Measurements from ENCODE around the gene TCF15.

Gene TCF15

DNA sequence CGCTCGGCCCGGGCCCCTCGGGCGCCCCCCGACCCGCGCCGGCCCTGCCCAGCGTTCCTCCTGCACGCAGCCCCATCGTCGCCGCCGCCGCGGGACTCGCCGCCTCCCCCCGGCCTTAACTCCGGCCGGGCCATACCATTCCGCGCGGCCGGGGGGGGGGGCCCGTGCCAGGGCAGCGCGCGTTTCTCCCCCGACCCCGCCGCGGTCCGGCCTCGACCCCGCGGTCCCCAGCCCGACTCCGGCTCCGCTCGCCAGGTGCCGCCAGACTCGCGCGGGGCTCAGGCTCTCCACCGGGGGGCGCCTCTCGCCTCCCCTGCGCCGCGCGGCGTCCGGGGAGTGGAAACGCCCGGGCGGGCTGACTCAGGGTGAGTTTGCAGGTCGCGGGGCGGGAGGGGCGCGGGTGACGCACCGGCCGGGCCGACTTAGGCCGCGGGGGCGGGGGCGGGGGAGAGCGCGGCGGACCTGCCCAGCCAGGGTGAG lies 43.0 kb upstream of the TCF15 start, which contains the start of gene SRXN1:
TSS of gene SRXN1 (minus strand) at position 91 of the 480 bp plus-strand sequence. CDS start at position 76, 15 bp downstream.
- peak; percentile 68 for DNase-seq (ENCODE audit: low read depth)
- peak within 1 kb of the TSS; percentile 70 for H3K4me3 ChIP-seq (ENCODE audit: low read length)
- TF ChIP-seq, protein P1, sequence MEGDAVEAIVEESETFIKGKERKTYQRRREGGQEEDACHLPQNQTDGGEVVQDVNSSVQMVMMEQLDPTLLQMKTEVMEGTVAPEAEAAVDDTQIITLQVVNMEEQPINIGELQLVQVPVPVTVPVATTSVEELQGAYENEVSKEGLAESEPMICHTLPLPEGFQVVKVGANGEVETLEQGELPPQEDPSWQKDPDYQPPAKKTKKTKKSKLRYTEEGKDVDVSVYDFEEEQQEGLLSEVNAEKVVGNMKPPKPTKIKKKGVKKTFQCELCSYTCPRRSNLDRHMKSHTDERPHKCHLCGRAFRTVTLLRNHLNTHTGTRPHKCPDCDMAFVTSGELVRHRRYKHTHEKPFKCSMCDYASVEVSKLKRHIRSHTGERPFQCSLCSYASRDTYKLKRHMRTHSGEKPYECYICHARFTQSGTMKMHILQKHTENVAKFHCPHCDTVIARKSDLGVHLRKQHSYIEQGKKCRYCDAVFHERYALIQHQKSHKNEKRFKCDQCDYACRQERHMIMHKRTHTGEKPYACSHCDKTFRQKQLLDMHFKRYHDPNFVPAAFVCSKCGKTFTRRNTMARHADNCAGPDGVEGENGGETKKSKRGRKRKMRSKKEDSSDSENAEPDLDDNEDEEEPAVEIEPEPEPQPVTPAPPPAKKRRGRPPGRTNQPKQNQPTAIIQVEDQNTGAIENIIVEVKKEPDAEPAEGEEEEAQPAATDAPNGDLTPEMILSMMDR (conservative IDR thresholded peaks at IDR 0.05; ENCODE audit: low read depth, low read length): peak; percentile 56

DNA sequence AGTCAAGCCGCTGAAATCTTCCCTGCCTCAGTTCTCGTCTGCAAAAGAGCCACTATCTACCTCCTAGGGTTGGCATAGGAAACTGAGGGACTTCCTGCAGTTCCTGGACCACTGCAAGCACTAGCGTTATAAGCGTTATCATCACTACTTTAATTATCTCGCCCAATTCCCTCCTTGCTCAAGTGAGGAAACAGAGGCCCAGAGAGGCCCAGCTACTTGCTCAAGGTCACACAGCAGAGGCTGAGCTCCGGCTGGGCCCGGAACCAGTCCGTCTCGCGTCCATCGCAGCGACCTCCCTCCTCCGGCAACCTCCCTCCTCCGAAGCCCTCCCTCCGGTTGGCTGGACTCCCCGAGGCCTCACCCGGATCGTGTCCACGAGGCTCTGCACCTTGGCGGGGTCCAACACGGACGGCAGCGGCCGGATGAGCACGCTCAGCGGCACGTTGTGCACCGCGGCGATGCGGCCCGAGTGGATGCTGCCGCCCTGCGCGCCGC lies 42.6 kb upstream of the TCF15 start:
- TF ChIP-seq, protein P1 (conservative IDR thresholded peaks at IDR 0.05; ENCODE audit: low read depth, low read length): no peak
- DNase-seq (ENCODE audit: low read depth): no peak
- peak overlapping the region; percentile 70 for H3K4me3 ChIP-seq (ENCODE audit: low read length)

DNA sequence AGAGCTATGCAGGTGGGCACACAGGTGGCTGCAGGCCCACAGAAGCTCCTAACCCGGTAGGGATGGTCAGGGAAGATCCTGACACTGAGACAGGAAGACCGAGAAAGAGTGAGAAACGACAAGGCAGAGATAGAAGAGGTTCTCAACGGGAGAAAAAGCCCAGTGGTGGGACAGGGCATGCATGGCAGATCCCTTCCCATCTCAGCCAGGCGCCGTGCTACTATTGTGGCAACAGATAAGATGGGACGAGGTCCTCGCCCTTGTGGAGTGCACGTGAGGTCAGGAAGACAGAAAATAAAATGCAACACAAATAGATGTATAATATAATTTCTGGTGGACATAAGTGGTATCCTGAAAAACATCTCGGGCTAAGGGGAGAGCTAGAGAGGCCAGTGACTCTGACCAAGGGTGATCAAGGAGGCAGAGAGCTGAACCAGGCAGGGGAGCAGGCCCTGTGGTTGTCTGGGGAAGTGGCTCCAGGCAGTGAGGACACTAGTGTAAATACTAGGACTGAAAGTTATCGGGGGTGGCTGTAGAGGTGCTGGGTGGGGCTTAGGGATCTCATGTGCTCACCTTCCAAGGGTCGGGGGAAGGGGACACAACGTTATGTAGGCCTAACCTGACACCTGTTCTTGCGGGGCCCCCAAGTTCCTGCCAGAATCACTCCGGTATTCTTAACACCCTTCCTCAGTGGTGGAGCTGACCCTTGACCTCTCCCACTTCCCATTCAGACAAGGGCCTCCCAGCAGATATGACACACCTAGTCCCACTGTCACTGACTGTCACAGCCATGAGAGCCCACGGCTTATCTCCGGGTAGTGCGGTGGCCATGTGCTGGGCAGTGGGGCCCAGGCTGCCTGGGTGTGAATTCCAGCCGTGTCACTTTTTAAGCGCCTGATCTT lies 41.9 kb upstream of the TCF15 start:
- peak overlapping the region; percentile 70 for H3K4me3 ChIP-seq (ENCODE audit: low read length)
- TF ChIP-seq, protein P1 (conservative IDR thresholded peaks at IDR 0.05; ENCODE audit: low read depth, low read length): no peak
- DNase-seq (ENCODE audit: low read depth): no peak

DNA sequence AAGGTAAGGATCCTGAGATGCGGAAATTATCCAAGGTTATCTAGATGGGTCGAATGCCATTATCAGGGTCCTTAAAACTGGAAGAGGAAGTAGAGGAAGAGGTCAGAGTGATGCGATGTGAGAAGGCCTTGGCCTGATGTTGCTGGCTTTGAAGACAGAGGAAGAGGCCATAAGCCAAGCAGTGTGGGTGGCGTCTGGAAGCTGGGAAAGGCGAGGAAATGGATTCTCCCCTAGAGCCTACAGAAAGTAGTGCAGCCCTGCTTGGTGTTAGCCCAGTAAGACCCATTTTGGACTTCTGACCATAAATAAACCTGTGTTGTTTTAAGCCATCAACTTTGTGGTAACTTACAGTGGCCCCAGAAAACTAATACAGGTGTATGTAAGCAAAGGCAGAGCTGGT lies 40.8 kb upstream of the TCF15 start:
- DNase-seq (ENCODE audit: low read depth): no peak
- no peak overlapping the region for H3K4me3 ChIP-seq (ENCODE audit: low read length)
- TF ChIP-seq, protein P1 (conservative IDR thresholded peaks at IDR 0.05; ENCODE audit: low read depth, low read length): peak; percentile 12

DNA sequence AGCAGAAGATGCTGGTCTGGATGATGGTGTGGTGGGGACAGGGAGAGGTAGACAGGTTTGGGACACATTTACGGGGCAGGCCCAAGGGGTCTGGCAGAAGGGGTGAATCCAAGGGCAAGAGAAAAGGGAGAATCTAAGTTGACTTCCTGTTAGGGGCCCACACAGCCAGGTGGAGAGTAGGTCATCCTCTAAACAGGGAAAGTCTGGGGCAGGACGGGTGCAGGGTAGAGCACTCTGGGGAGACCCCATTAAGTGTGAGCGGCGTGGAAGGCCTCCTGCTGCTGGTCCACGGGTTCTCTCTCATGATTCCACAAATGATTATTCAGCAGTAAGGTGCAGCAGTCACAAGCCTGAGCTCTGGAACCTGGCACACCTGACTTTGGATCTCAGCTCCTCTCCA lies 40.2 kb upstream of the TCF15 start:
- TF ChIP-seq, protein P1 (conservative IDR thresholded peaks at IDR 0.05; ENCODE audit: low read depth, low read length): no peak
- no peak overlapping the region for H3K4me3 ChIP-seq (ENCODE audit: low read length)
- DNase-seq (ENCODE audit: low read depth): no peak

DNA sequence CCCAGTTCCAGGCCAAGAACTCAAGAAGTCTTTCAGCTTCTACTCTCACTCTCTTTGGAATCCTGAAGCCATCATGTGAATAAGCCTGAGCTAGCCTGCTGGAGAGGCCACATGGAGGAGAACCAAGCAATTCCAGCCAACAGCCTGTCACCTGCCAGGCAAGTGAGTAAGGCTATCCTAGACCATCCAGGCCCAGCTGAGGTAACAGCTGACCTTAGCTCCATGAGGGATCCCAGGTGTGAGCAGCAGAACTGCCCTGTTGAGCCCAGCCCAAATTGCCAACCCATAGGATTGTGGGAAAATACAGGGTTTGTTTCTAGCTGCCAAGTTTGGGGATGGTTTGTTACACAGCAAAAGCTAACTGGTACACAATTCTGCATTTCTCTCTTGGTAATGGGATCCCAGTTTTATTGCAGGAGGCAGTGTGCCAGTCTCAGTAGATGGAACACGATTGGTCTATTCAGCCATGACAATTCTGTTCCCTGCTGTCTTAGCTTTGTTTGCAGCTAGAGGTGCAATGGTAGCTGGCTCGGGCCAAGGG lies 37.4 kb upstream of the TCF15 start:
- TF ChIP-seq, protein P1 (conservative IDR thresholded peaks at IDR 0.05; ENCODE audit: low read depth, low read length): no peak
- DNase-seq (ENCODE audit: low read depth): no peak

More for the DNA sequence above, 37.4 kb upstream of the TCF15 start:
- H3K4me3 ChIP-seq (ENCODE audit: low read length): no peak overlapping the region
